Measurements from ENCODE around the gene KRTAP2-2.
A peak's percentile ranks its signal among the peaks of the same experiment; 100 is the strongest.
"Not testable (repeated sequence)": the region's sequence is repeated elsewhere in the genome, so short reads cannot be mapped to it uniquely, and the experiment has no call there.

Gene KRTAP2-2

DNA sequence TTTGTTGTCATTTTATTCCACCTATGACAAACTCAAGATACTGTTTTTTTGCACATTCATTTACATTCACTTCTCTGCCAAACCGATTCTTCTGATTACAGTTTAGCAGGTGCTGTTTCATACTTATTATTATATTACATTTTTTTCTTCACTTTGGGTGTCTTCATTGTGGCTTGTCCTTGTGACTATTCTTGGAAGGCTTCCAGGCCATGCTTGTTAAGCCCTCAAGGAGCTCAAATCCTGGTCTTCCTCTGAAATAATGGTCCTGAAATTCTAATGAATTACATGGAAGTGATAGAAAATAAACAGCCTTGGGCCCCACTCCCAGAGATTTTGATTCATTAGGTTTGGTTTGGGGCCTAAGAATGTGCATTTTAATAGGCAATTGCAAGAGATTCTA, 9.3 kb upstream of the KRTAP2-2 start:
- DNase-seq, result no peak

DNA sequence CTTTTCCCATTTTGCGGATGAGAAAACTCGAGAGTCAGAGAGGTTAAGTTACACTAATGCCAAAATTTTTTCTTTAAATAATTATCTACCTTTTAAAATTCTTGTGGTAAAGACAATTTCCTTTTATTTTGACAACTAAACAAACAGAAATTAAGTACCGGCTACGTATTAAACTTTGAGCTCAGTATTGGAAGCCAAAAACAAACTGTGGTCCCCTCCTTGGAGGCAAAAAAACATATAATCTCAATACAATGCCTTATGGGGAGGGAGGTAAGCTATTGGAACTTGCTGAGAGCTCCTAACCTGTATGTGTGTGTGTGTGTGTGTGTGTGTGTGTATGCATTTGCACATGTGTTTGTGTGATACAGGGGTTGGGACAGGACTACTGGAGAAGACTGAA, 8.4 kb upstream of the KRTAP2-2 start:
- no peak for DNase-seq

DNA sequence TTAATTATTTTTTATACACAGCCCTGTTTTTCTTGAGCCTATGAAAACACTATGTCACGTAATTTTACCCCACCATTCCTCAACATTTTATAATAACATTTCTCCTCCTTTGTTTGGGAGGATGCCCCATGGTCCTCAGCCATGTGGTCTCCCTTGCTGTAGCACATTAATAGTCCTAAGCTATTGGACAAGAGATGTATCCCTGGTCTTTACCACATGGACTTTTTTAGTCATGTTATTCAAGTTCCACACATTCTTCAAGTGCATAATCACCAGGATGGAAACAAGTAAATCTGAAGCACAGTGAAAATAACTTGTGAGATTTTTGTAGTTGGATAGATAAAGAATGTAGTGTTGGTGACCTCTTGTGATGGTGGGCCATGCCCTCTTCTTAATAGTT, 6.9 kb upstream of the KRTAP2-2 start:
- no peak for DNase-seq

DNA sequence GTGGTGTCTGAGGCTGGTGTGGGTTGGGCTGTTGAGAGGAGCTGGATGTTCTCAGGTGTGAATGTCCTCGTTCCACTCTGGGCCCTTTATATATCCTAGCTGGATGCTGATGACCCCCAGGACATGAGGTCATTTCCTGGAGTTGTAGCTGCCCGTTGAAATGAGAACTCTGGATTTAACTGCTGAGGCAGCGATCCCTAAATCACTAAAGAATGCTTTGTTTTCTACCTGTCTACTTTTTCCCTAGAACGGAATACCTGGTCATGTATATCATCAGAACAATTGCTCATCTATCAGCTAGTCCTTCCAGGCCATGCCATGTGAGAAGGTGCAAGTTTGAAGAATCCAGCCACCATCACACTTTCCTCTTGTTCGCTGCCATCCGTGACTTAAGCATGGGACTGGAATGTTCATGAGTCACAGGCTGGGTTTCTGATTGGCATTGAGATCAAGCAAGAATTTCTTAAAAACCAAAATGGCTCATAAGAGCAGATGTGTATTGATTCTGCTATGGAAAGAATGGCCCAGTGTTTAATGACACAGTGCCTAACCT, 5.1 kb upstream of the KRTAP2-2 start, which contains the start of gene KRTAP2-3:
KRTAP2-3 (minus strand) TSS at position 63 of the 553 bp plus-strand sequence. CDS start 64 bp downstream, outside the sequence.
- DNase-seq, result peak; percentile 93

DNA sequence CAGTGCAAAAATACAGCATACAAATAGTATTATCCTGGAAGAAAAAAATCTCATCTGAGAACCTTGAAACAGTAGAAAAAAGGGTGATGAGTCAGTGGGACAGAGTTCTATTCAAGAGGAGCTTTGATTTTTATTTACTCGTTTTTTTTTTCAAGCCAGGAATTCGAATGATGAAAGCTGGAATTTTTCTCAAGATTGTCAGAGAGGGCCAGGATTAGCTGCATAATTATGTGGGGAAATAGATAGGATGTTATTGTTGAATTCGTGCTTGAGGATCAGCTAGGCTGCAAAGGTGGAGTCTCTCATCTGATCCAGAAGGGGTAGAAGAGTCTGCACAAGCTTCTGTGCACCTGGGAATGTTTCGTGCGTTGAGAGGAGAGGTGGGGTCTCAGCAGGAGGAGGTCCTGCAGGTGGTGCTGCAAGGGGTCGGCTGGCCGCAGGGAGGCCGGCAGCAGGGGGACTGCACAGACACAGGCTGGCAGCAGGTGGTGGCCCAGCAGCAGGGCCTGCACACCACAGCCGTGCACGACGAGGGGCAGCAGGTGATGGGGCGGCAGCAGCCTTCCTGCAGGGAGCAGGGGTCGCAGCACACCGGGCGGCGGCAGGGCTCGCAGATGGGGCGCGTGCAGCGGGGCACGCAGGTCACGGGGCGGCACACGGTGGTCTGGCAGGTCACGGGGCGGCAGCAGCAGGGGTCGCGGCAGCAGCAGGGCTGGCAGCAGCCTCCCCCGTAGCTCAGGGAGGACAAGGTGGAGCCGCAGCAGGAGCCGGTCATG, 4.4 kb upstream of the KRTAP2-2 start:
- peak; percentile 63 for DNase-seq

DNA sequence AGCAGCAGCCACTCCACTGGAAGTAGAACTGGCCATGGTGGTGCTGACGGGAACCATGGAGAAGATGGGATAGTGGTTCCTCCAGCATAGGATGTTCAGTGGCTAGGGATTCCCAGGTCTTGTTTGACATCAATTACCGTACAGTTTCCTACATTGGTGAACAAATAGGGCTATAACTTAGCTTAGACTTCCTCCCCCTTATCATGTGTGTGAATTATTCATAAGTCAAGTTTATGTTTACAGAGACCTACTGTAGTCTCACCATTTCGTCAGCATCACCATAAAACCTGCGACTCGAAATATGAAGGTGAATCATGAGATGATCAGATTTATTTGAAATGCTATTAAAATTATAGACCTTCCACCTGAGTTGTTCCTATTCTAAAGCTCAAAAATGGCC, 3.7 kb upstream of the KRTAP2-2 start:
- DNase-seq, result no peak

DNA sequence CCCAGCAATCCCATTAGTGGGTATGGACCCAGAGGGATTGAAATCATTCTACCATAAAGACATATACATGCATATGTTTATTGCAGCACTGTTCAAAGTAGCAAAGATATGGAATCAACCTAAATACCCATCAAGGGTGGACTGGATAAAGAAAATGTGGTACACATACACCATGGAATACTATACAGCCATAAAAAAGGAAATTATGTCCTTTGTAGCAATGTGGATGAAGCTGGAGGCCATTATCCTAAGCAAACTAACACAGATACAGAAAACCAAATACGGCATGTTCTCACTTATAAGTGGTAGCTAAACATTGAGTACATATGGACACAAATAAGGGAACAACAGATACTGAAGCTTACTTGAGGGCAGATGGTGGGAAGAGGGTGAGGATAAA, 2.5 kb upstream of the KRTAP2-2 start:
- DNase-seq, result no peak

DNA sequence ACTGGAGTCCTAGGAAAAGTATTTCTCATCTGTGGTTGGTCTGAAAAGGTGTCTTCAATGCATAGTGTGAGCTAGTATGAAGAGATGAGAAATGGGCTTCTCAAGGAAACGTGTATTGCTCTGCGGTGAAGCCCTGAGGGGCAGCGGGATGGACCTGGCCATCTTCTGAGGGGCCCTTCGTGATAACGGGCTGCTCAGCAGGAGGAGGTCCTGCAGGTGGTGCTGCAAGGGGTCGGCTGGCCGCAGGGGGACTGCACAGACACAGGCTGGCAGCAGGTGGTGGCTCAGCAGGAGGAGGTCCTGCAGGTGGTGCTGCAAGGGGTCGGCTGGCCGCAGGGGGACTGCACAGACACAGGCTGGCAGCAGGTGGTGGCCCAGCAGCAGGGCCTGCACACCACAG, 474 bp downstream of the KRTAP2-2 start:
- DNase-seq, result not testable (repeated sequence)

DNA sequence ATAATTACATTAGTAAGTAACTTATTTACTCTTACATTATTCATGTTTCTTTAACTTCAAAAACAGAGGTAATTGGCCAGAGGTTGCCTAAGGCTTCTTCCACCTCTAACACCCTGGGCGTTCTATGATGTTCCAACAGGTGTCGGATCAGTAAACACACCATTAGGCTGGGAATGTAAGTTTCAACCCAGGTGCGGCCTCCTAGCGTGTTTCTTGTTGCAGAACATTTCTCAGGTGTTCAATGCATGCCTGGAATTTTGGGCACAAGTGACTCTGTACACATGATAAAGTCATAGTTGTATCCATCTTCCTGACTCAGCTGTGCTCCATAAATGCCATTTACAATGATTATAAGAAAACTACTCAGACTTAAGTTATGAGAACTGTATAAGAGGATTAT, 1.0 kb downstream of the KRTAP2-2 start:
- no peak for DNase-seq

DNA sequence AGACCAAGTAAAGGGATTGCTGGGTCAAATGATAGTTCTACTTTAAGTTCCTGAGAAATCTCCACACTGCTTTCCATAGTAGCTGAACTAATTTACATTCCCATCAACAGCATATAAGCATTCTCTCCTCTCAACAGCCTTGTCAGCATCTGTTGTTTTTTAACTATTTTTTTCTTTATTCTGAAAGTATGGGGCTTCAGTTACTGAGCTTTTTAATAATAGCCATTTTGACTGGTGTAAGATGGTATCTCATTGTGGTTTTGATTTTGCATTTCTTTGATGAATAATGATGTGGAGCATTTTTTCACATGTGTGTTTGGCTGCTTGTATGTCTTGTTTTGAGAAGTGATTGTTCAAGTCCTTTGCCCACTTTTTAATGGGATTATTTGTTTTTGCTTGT, 2.5 kb downstream of the KRTAP2-2 start:
- DNase-seq, result no peak

DNA sequence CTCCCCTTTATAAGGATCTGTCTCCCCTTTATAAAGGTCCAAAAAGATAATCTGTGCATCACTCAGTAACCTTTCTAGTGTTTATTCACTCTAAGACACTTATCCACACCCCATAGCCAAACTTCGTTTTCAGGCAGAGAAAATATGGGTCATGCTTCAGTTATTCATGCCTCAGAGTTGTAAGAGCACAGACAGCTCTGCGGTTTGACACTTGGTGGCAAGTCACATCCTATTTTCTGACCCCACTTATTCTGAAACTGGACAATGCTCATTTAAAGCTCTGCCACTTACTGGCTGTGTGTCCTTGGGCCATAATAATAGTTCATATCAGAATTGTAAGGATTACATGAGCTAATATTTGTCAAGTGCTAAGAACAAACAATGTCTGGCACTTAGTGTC, 5.9 kb downstream of the KRTAP2-2 start:
- DNase-seq, result no peak

DNA sequence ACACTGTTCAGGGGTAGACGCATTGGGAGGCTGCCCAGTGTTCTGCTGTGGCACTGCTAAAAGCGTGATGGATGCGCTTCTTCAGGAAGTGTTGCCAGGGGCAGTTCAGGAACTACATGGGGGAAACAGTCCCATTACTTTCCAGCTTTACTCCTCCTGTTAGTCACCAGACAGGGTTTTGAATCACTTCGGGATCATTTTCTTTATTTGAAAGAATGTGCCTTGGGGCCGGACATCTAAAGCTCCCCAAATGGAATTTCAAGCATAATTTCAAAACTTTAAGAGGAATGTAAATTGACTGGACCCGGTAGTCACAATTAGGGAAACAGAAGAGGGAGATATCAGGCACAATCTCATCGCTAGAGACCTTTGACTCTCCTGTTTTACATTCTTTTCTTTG, 6.6 kb downstream of the KRTAP2-2 start:
- peak; percentile 92 for DNase-seq

DNA sequence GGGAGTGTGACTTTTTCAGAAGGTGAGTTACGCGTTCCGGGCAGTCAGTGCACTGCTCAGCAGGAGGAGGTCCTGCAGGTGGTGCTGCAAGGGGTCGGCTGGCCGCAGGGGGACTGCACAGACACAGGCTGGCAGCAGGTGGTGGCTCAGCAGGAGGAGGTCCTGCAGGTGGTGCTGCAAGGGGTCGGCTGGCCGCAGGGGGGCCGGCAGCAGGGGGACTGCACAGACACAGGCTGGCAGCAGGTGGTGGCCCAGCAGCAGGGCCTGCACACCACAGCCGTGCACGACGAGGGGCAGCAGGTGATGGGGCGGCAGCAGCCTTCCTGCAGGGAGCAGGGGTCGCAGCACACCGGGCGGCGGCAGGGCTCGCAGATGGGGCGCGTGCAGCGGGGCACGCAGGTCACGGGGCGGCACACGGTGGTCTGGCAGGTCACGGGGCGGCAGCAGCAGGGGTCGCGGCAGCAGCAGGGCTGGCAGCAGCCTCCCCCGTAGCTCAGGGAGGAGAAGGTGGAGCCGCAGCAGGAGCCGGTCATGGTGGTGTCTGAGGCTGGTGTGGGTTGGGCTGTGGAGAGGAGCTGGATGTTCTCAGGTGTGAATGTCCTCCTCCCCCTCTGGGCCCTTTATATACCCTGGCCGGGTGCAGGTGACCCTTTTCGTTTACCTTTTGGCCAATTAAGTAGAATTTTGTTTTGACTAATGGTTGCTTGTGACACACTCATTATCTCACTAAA, 8.1 kb downstream of the KRTAP2-2 start, which contains the start of gene KRTAP2-1:
KRTAP2-1 (minus strand) TSS at position 582 of the 731 bp plus-strand sequence; CDS start at position 533, 49 bp downstream.
- DNase-seq, result not testable (repeated sequence)

DNA sequence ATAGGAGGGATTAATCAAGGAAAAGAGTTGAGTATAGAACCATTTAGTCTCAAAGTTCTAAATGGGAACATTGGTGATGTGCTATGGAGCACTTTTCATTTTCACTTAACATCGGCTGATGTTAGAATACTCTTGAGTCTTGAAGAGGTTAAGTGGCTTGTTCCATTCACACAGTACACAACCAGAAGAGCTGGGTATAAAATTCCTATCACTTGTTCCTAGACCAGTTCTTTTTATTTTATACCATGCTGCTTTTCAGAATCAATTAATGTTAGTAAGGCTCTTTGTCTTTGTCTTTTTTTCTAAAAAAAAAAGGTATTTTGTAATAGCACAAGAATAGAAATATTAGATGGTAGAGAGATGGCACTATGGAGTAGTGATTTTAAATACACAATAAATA, 12.1 kb downstream of the KRTAP2-2 start:
- no peak for DNase-seq

DNA sequence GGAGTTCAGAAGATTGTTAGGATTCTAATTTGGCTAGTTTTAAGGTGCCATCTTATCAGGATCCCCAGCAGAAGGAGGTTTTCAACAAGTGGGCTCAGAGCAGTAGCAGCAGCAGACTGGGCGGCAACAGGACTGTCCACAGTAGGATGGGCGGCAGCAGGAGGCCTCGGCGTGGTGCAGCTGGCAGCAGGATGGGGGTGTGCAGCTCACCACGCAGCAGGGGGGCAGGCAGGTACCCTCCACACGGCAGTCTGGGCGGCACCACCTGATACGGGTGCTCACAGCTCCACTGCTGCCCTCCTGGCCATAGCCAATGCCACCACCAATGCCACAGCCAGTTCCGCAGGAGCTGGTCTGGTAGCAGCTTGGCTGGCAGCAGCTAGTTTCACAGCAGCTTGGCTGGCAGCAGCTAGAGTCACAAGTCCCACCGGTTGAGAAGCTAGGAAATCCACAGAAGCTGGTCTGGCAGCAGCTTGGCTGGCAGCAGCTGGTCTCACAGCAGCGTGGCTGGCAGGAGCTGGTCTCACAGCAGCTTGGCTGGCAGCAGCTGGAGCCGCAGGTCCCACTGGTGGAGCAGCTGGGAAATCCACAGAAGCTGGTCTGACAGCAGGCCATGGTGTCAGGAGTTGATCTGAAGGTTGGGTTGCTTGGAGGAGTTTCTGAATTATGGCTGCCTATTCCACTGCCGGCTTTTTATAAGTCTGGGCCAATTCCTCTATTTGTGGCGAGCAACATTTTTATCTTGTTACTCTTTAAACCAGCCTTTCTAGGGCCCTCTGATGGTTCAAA, 14.1 kb downstream of the KRTAP2-2 start, which contains the start of gene KRTAP1-1:
KRTAP1-1 (minus strand) TSS at position 668 of the 789 bp plus-strand sequence; CDS start at position 615, 53 bp downstream.
- not testable (repeated sequence) for DNase-seq

DNA sequence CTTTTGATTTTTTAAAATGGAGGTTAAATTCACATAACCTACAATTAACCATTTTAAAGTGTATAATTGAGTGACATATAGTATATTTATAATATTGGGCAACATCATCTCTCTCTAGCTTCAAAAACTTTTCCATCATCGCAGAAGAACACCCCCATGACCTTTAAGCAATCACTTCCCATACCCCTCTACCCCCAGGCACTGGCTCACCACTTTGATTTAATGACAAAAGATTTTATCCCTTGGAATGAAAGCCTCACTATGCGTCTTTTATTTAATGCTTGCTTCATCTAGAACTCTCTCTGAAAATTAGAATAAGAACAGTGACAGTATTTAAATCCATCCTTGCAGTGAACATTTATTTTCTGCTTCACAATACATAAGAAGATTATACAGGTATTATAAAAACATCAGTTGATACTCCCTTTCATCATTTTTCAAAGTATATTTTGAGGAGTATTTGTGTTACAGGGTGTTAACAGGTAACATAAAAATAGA, 17.1 kb downstream of the KRTAP2-2 start:
- DNase-seq, result no peak

DNA sequence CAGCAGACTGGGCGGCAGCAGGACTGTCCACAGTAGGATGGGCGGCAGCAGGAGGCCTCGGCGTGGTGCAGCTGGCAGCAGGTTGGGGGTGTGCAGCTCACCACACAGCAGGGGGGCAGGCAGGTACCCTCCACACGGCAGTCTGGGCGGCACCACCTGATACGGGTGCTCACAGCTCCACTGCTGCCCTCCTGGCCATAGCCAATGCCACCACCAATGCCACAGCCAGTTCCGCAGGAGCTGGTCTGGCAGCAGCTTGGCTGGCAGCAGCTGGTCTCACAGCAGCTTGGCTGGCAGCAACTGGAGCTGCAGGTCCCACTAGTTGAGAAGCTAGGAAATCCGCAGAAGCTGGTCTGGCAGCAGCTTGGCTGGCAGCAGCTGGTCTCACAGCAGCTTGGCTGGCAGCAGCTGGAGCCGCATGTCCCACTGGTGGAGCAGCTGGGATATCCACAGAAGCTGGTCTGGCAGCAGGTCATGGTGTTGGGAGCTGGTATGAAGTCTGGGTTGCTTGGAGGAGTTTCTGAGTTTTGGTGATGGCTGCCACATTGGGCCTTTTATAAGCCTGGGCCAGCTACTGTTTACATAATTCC, 20.6 kb downstream of the KRTAP2-2 start, which contains the start of gene KRTAP1-3:
KRTAP1-3 (minus strand) TSS at position 529 of the 590 bp plus-strand sequence; CDS start at position 476, 53 bp downstream.
- DNase-seq, result not testable (repeated sequence)

DNA sequence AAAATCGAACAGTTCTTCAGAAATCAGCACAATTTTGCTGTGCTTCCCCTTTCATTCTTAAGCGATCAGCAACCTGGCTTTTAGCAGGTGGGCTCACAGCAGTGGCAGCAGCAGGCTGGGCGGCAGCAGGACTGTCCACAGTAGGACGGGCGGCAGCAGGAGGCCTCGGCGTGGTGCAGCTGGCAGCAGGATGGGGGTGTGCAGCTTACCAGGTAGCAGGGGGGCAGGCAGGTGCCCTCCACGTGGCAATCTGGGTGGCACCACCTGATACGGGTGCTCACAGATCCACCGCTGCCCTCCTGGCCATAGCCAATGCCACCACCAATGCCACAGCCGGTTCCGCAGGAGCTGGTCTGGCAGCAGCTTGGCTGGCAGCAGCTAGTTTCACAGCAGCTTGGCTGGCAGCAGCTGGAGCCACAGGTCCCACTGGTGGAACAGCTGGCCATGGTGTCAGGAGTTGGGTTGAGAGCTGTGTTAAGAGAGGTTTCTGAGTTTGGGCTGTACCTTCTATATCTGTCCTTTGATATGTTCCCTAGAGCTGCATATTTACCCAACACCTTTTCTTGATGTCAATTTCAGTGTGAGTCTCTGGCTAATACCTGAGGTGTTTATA, 25.3 kb downstream of the KRTAP2-2 start, which contains the start of gene KRTAP1-4:
KRTAP1-4 (minus strand) TSS at position 563 of the 613 bp plus-strand sequence; CDS start at position 446, 117 bp downstream.
- DNase-seq, result peak; percentile 51

DNA sequence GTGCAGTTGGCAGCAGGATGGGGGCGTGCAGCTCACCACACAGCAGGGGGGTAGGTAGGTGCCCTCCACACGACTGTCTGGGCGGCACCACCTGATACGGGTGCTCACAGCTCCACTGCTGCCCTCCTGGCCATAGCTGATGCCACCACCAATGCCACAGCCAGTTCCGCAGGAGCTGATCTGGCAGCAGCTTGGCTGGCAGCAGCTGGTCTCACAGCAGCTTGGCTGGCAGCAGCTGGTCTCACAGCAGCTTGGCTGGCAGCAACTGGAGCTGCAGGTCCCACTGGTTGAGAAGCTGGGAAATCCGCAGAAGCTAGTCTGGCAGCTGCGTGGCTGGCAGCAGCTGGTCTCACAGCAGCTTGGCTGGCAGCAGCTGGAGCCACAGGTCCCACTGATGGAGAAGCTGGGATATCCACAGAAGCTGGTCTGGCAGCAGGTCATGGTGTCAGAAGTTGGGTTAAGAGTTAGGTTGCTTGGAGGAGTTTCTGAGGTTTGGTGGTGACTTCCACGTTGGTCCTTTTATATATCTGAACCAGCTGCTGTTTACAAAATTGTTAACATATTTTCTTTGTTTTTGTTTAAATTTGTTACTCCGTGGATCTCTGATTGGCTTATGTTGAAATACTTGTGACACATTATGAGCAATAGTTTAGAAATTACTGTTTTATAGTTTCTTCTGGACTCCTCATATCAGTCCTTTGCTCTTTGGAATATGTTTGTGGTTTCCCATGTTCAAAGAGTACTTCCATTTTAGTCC, 28.1 kb downstream of the KRTAP2-2 start, which contains the start of gene KRTAP1-5:
KRTAP1-5 (minus strand) TSS at position 494 of the 757 bp plus-strand sequence; CDS start at position 441, 53 bp downstream.
- no peak for DNase-seq

DNA sequence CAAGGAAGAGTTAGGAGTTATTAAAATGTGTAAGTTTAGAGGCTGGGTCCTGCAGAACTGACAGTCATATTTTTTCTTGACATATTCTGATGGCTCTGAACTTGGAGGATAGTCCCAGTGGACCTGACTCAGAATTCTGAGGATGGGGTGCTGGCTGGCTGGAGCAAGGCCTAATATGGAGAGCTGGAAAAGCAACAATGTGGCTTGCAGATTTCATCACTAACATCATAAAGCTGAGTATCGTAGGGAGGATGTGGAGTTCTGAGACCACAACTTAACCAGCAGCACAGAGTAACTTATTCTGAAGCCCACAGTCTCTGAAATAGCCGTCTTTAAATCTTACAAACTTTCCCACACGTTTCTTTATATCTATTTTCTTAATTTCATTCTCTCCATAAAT, 30.3 kb downstream of the KRTAP2-2 start:
- DNase-seq, result no peak

Data from islet precursor cell (in vitro differentiated cells).